K562 (cell line): ENCODE measurements around the gene ZC3H18. TPM values are rescaled to one million over a fixed set of nuclear protein-coding genes. Genes with fewer than 3 reads are reported as not detected.

Source experiments
- BACH1 ChIP-seq: fragments of 200-800 bp; sonication (Bioruptor generic); IDR thresholded peaks from 2 replicates; pipeline ENCODE4 v1.6.1; 2016; ENCODE audit warnings: missing genetic modification characterization, missing compliant biosample characterization
- CHD1 ChIP-seq: fragments of 200-600 bp; sonication (generic); IDR thresholded peaks from one replicate; pipeline ENCODE4 v1.6.1; 2012; ENCODE audit warnings: mild to moderate bottlenecking, moderate library complexity, low read length, inconsistent platforms
- CXXC5 ChIP-seq: fragments of 250-450 bp; sonication (Bioruptor Pico); IDR thresholded peaks from 2 replicates; pipeline ENCODE4 v1.8.0; 2022; ENCODE audit warnings: inconsistent platforms, mild to moderate bottlenecking, moderate library complexity
- FIP1L1 ChIP-seq: fragments of 200-400 bp; formaldehyde crosslinking; IDR thresholded peaks from 2 replicates; pipeline ENCODE4 v1.6.1; 2018; ENCODE audit warnings: mild to moderate bottlenecking, low read depth, low read length; ENCODE audit not compliant: poor library complexity, severe bottlenecking
- GTF3C2 ChIP-seq: IDR thresholded peaks from 3 replicates; pipeline ENCODE4 v1.6.1; 2011; ENCODE audit warnings: borderline replicate concordance, mild to moderate bottlenecking, moderate library complexity; ENCODE audit not compliant: insufficient read length; ENCODE audit errors: extremely low read depth
- NFYB ChIP-seq: IDR thresholded peaks from 2 replicates; pipeline ENCODE4 v1.6.1; 2011; ENCODE audit warnings: mild to moderate bottlenecking, moderate library complexity; ENCODE audit not compliant: insufficient read length; ENCODE audit errors: extremely low read depth
- NR2C2 ChIP-seq, 2 experiments: fragments of 200-800 bp in 1 of 2; sonication (Bioruptor generic) in 1 of 2; sonication (generic) in 1 of 2; formaldehyde crosslinking in 1 of 2; IDR thresholded peaks; 2 replicates each; pipeline versions ENCODE4 v1.6.1 to v1.8.0; 2016 to 2022; ENCODE audit warnings: mild to moderate bottlenecking in 1 of 2, missing compliant biosample characterization in 1 of 2, missing genetic modification characterization in 1 of 2, missing genetic modification reagents in 1 of 2
- NR3C1 ChIP-seq: sonication (generic); formaldehyde crosslinking; IDR thresholded peaks from 2 replicates; pipeline ENCODE4 v1.8.1; 2022; ENCODE audit warnings: missing genetic modification reagents
- PRMT5 ChIP-seq: sonication (generic); formaldehyde crosslinking; IDR thresholded peaks from 2 replicates; pipeline ENCODE4 v1.5.0; 2020; ENCODE audit warnings: missing genetic modification reagents
- RFX7 ChIP-seq: fragments of 250-450 bp; sonication (Bioruptor Pico); IDR thresholded peaks from 2 replicates; pipeline ENCODE4 v1.5.1; 2021; ENCODE audit warnings: mild to moderate bottlenecking
- SMARCE1 ChIP-seq: fragments of 450-650 bp; IDR thresholded peaks from 2 replicates; pipeline ENCODE4 v1.7.1; 2016; ENCODE audit warnings: mild to moderate bottlenecking
- TRIM24 ChIP-seq, 2 experiments: fragments of 450-650 bp; IDR thresholded peaks; 2 replicates each; pipeline ENCODE4 v1.6.1; 2016
- UBTF ChIP-seq, 2 experiments: IDR thresholded peaks; 2 replicates each; pipeline ENCODE4 v1.6.1; 2012; ENCODE audit warnings: improper control_type of control experiment in 2 of 2, low read depth in 2 of 2, low read length in 2 of 2, borderline replicate concordance in 1 of 2
- XRCC4 ChIP-seq: IDR thresholded peaks from one replicate; pipeline ENCODE4 v1.6.1; 2011; ENCODE audit not compliant: insufficient read depth, insufficient read length; ENCODE audit errors: extremely low read depth
- ZNF23 ChIP-seq: fragments of 250-450 bp; sonication (Bioruptor Pico); IDR thresholded peaks from 2 replicates; pipeline ENCODE4 v1.4.0; 2020; ENCODE audit warnings: mild to moderate bottlenecking
- ZNF274 ChIP-seq: IDR thresholded peaks from 2 replicates; pipeline ENCODE4 v1.6.1; 2011; ENCODE audit warnings: low read depth, mild to moderate bottlenecking, low read length, moderate library complexity, borderline replicate concordance
- ZNF384 ChIP-seq: IDR thresholded peaks from 2 replicates; pipeline ENCODE4 v1.6.1; 2012; ENCODE audit warnings: low read depth, low read length, improper control_type of control experiment
- ZNF57 ChIP-seq: fragments of 450-650 bp; formaldehyde crosslinking; IDR thresholded peaks from 2 replicates; pipeline ENCODE4 v1.4.0; 2020; ENCODE audit warnings: mild to moderate bottlenecking, moderate library complexity
- polyA plus RNA-seq, 8 experiments: library from polyadenylated mRNA; depleted of rRNA in 4 of 8; stranded (reverse) in 5 of 8; unstranded in 3 of 8; fragments of >200 nt; fragmentation: Nextera tagmentation in 2 of 8; fragmentation: Illumina TruSeq in 1 of 8; extraction: Ambion mirVana in 2 of 8; extraction: Trizol in 1 of 8; gene quantifications; 2 replicates each; pipeline versions ENCODE4 v1.2.1 to v1.2.3, GENCODE V29; 2011 to 2014; ENCODE audit warnings: inconsistent platforms in 1 of 8, missing spikeins in 1 of 8
- total RNA-seq, 7 experiments: library from RNA; depleted of rRNA in 6 of 7; stranded (reverse); fragments of >200 nt in 6 of 7; fragmentation: Illumina TruSeq in 2 of 7; extraction: Trizol in 2 of 7; gene quantifications; 2 replicates each; pipeline versions ENCODE4 v1.2.1 to v1.2.3, GENCODE V29; 2011 to 2021; ENCODE audit warnings: low replicate concordance in 1 of 7

The ZC3H18 gene
- total and polyA plus RNA-seq, 9 of the 15 experiments (the other 6 are each of a cell fraction or from before 2014, with no cell fraction given): 1.7 to 88.7 (median 26.9) TPM

- TF ChIP-seq UBTF (IDR thresholded peaks at IDR 0.05; ENCODE audit: borderline replicate concordance in 1 of 2, low read depth in 2 of 2, low read length in 2 of 2): no peak
- TF ChIP-seq NR3C1: no peak
- no peak for TF ChIP-seq BACH1
- no peak for TF ChIP-seq XRCC4
- TF ChIP-seq FIP1L1: no peak
- TF ChIP-seq ZNF384: no peak
- TF ChIP-seq ZNF23 (CRISPR knock-in tag): no peak
- TF ChIP-seq SMARCE1: 0 out of 2 replicates have a peak, but pooled peaks have one; percentile 25
- no peak for TF ChIP-seq CHD1
- no peak for TF ChIP-seq NFYB
- TF ChIP-seq NR2C2 (CRISPR knock-in tag; IDR thresholded peaks at IDR 0.05): peak; percentile 59; the same call in 1 of the 2 replicates
- peak; percentile 71 for TF ChIP-seq NR2C2 (tag; IDR thresholded peaks at IDR 0.05)
- no peak for TF ChIP-seq PRMT5
- TF ChIP-seq CXXC5 (CRISPR knock-in tag): 0 out of 2 replicates have a peak, but pooled peaks have one; percentile 46
- no peak for TF ChIP-seq GTF3C2
- no peak for TF ChIP-seq ZNF274
- no peak for TF ChIP-seq TRIM24 (IDR thresholded peaks at IDR 0.05)
- TF ChIP-seq ZNF57 (CRISPR knock-in tag): peak; percentile 64; the same call in 1 of the 2 replicates
- no peak for TF ChIP-seq RFX7 (CRISPR knock-in tag)
Observed at GRCh38 chr16:88526008-88526905, 43.9 kb upstream of the ZC3H18 start (continued).
